COR-L47 (cell line): Measurements from ENCODE around the gene CHFR.

ENCODE experiments used
- DNase-seq: peaks from one replicate; lab custom pipeline; 2025; lab: John Stamatoyannopoulos, UW

CHFR gene

DNA sequence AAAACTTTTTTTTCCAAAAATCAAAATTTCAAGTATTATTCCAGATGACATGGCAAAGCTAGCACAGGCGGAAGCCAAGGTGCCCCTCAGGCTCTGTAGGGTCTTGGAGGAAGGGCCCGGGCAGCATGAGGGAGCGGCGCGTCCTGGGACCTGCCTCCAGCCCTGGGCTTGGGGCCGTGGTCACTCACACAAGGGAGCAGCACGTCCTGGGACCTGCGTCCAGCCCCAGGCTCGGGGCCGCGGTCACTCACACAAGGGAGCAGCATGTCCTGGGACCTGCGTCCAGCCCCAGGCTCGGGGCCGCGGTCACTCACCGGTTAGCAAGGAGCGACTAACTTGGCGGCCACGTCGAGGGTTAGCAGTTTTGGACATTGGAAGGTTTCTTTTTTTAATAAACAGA is 46.9 kb downstream of the CHFR start:
- DNase-seq = no peak

DNA sequence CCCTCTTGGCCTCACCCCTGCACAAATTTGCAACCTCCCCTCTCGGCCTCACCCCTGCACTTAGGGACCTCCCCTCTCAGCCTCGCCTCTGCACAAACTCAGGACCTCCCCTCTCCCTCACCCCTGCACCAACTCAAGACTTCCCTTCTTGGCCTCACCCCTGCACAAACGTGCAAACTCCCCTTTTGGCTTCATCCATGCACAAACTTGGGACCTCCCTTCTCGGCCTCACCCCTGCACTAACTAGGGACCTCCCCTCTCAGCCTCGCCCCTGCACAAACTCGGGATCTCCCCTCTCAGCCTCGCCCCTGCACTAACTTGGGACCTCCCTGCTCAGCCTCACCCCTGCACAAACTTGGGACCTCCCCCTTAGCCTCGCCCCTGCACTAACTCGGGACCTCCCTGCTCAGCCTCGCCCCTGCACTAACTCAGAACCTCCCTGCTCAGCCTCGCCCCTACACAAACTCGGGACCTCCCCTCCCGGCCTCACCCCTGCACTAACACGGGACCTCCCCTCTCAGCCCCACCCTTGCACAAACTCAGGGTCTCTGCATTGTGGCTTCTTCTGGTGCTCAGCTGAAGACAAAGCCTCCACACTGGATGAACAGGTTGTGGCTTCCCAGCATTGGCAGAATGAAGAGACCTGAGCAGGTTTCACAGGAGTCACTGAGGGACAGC is 47.7 kb downstream of the CHFR start:
- DNase-seq = no peak

DNA sequence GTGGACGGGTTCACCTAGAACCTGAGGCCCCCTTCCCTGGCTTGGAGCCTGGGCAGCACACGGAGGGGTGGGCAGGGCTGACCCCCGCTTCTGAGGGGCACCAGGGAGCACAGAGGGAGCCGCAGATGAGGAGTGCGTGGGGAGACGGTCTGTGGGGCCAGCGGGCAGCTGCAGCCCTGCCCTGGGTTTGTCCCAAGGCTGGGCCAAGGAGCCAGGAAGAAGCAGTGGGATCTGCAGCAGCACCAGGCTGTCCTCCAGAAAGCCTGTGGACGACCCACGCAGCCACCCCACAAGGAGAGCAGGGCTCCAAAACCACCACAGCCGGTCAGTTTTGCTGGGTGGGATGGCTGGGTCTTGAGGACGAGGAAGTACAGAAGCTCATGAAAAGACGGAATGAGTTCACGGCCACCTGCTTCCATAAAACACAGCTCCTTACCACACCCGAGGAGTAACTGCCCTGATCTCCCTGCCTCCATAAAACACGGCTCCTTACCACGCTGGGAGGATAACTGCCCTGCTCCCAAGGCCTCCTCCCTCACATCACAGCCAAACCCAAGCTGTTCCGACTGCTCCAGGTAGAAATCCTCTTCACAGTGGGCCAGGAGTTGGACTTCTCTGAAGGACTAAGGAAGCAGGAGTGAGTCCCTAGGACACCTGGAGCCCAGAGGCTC is 48.9 kb downstream of the CHFR start:
- DNase-seq = no peak

DNA sequence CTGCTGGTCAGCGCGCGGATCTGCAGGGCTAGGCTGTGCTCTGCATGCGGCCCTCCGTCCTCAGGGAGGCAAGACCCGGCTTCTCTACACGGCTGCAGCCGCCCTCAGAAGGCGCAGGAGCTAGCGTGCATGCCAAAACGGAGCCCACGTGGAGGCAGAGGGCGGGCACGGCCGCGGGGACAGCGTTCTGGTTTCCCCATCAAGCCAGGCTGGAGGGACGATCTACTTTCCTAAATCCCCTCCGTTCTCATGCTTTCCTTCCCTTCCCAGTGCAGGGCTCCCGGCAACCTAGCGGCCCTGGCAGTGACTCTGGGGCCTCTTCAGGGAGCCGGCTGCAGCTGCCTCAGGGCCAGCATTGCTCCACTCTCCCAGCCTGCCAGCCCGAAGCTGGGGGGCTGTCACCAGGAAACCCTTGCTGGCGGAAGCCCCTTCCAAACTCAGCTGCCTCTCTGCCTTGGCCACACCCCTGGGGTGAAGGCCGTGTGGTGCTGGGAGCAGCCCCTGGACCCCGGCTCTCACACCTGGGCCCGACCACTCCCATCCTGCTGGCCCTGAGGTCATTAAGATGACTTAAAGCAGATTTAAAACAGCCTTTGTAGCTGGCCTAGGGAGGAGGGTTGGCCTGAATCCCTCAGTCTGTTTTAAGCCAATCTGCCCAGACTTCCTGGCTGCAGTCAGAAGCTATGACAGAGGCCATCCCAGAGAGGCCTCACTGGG is 49.6 kb downstream of the CHFR start:
- DNase-seq = no peak

DNA sequence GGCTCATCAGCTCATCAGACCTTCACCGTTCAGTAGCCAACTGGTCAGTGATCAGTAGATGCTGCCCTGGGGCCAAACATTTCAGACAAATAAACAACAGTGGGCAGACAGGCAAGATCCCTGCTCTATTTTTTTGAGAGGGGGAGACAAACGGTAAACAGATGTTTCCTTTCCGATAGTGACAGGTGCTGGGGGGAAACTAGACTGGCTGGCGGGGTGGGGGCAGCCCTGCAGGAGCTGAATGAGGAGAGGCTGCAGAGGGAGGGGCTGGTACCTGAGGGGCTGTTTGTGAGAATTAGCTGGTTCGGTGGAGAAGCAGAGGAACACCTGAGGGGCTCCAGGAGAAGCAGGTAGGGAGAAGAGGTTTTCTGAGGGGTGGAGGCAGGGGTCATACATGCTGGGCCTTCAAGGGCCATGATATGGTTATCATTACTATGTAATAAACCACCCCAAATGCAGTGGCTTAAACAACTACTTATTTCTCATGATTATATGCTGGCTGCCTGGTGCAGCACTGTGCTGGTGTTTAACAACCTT is 50.5 kb downstream of the CHFR start:
- DNase-seq = peak; percentile 22

DNA sequence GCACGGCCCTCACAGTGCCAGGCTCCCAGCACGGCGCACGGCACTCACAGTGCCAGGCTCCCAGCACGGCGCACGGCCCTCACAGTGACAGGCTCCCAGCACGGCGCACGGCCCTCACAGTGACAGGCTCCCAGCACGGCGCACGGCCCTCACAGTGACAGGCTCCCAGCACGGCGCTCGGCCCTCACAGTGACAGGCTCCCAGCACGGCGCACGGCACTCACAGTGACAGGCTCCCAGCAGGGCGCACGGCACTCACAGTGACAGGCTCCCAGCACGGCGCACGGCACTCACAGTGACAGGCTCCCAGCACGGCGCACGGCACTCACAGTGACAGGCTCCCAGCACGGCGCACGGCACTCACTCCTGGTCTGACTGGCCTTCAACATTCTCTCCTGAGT is 51.2 kb downstream of the CHFR start:
- DNase-seq = peak; percentile 49

DNA sequence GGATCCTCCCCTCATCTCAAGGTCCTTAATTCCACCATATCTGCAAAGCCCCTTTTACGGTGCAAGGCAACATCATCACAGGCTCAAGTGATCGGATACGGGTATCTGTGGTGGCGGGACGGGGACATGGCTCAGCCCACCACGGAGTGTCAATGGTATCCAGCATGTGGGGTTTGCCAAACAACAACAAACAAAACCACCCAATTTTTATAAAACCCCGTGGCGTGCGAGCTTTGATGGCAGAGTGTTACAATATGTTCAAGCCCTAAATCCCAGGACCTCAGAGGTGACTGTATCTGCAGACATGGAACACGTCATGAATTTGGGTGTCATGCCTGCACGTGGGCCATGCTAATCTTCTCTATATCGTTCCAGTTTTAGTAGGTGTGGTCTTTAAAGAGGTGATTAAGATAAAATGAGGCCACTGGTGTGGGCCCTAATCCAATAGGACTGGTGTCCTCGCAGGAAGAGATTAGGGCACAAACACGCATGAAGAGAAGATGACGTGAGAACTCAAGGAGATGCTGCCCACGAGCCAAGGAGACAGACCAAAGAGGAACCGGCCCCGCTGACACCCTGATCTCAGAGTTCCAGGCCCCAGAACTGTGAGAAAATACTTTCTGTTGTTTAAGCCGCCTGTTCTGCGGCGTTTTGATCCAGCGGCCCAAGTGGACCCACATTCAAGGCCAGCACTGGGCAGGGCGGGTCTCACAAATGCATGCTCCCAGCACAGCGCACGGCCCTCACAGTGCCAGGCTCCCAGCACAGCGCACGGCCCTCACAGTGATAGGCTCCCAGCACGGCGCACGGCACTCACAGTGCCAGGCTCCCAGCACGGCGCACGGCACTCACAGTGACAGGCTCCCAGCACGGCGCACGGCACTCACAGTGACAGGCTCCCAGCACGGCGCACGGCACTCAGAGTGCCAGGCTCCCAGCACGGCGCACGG is 52.1 kb downstream of the CHFR start:
- DNase-seq = no peak

DNA sequence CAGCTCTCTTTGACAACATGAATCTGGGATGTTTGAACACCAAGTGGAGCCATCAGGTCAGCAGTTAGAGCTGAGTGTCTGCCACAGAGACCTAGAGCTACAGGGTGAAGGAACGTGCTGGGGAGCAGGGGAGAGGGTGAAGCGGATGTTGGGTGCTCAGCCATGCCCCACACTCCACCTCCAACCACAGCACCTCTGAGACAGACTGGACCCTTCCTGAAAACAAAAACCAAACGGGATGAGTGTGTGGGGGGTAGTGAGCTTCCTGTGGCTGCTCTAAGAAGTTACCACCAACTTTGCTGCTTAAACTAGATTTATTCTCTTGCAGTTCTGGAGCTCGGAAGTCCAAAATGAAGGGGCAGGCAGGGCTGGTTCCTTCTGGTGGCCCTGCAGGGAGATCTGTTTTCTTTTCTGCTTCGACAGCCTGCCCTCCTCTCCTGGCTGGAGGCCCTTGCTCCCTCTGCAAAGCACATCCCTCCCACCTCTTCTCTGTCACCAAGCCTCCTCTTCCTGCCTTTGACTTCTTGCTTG is 53.2 kb downstream of the CHFR start:
- no peak for DNase-seq

DNA sequence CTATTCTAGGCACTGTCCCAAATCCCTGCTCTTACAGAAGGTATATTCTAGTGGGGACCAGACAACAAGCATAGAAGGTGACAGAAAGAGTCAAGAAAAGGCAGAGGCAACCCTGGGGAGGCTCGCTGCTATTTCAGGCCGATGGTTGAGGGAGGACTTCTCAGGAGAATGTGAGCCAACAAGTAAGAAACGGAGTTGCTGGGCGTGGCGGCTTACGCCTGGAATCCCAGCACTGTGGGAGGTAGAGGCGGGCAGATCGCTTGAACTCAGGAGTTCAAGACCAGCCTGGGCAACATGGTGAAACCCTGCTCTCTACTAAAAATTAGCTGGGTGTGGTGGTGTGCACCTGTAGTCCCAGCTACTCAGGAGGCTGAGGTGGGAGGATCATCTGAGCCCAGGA is 54.1 kb downstream of the CHFR start:
- DNase-seq = no peak

DNA sequence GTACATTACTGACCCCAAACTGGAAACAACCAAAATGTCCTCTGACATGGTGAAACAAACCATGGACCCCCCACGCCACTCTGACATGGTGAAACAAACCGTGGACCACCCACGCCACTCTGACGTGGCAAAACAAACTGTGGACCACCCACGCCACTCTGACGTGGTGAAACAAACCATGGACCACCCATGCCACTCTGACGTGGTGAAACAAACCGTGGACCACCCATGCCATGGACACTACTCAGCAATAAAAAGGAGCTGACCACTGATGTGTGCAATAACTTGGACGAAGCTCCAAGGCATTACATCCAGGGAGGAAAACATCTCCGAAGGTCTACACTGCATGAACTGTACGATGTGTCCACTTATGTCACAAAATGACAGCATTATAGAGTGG is 55.6 kb downstream of the CHFR start:
- no peak for DNase-seq

DNA sequence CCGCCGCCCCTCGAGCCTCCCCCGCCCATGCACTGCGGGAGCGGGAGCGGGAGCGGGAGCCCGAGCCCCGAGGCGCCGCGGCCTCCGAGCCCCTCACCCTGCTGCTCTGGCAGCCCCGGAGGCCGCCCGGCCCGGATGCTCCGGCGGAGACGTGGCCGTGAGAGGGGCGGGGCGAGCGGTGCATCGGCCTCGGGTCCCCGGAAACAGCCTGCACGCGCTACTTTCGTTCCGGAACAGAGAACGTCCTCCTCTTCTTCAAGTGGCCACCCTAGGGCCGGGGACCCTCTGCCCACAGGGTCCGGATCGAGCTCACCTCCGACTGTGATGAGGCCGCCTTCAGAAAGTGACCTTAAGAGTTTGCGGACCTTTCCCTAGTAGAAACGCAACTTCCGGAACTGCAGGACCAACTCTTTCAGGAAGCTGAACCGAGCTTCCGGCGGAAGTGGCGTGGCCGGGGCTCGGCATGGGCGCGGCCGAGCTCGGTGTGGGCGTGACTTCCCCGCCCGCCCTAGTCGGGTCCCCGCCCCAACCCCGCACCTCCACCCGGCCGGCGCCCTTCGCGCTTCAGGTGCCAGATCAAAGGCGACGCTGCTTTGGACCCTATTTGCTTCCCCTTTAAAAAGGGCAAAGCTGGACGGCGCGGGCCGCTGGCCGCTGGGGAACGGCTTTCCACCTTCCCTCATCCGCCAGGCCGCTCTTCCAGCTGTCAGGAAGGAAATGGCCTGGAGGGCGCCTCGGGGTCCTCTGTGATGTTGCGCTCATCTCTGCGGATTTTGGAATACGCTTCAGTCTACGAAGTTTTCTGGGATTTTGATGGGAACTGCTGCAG is 58.5 kb downstream of the CHFR start, which contains the start of gene GOLGA3:
Gene GOLGA3, minus strand, starts transcription at position 164 of the 829 bp plus-strand sequence. CDS start 6,741 bp downstream, outside the sequence.
- DNase-seq = peak; percentile 90

DNA sequence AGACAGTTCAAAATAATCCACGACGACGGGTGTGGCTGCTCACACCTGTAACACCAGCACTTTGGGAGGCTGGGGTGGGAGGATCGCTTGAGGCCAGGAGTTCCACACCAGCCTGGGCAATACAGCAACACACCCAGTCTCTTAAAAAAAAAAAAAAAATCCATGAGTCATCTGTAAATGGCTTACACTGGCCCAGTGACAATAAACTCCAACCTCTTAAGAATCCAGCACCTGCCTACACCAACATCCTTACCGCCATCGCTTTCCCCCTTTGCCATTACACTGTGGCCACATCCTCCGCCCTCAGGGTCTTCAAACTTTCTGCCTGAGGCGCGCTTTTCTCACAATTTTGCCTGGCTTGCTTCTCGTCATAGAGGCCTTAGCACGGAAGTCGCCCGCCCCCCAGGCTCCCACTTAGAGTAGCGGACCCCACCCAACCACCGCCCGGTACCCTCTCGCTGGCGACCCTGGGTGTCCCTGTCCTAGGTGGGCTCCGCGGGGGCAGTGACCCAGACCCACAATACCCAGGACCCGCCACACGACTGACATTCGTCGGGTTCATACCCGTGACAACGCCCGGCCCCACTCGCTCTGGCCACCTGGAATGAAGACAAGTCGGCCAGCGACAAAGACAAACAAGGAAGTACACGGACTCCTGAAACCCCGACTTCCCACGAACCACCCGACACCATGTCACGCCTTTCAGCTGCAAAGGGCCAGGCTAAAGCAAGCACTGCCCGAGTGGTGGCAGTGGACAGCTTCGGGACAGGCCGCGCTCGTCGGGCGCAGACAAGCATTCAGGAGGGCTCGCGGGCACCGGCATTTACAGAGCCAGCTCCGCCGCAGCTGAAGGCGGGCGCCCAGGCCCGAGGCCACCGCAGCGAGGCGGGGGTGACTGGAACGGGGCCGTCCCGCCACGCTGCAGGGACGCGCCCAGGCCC is 59.4 kb downstream of the CHFR start:
- DNase-seq = no peak

DNA sequence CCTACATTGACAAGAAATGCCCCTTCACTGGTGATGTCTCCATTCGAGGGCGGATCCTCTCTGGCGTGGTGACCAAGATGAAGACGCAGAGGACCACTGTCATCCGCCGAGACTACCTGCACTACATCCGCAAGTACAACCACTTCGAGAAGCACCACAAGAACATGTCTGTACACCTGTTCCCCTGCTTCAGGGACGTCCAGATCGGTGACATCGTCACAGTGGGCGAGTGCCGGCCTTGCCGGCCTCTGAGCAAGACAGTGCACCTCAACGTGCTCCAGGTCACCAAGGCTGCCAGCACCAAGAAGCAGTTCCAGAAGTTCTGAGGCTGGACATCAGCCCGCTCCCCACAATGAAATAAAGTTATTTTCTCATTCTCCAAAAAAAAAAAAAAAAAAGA is 61.5 kb downstream of the CHFR start:
- no peak for DNase-seq

DNA sequence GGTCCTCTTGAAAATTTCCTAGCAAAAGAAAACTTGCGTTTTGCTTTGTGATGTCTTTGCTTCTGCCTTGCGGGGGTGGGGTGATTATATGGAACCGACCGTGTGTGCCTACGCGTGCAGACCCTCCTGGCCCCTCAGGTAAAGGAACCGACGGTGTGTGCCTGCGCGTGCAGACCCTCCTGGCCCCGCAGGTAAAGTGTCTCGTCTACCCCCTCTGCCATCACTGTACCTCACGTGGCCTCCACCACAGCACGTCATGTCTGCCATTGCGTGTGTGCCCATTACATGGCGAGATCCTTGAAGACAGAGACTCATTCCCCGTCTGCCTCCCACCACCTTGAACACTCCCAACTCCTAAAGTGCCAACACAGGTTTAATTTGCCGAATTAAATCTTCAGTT is 62.3 kb downstream of the CHFR start:
- DNase-seq = no peak

DNA sequence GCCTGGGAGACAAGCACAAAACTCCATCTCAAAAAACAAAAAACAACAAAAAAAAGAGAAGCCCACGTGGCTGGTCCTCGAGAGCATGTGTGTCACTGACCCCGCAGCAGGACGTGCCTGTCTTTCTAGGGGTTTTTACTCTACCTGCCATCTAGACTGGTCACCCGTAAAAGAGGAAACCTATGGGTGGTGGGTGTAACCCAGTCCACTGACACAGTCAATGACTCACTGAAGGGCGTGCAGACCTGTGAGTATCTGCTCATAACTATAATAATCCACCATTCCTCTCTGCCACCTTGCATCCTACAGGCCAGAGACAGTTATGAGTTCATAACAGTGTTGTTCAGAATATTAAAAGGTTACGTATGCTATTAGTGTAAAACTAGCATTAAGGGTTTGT is 63.4 kb downstream of the CHFR start:
- DNase-seq = no peak

DNA sequence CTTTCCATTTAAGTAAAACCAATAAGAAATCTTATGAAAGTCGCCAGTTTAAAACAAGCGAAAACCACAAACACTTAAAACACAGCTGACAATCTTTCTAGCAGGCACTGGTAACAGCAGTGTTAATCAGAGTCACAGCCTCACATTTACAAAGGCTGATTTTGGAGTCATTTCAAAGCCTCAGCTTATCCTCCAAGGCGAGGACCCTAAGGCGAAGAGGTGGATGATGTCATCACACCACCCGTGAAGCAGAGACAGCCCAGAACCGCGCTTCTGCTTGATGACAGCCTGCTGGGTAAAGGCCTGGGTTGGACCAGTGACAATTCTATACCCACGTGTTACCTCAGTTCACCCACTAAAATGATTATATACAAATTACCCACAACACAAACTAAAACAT is 68.8 kb downstream of the CHFR start:
- DNase-seq = no peak

DNA sequence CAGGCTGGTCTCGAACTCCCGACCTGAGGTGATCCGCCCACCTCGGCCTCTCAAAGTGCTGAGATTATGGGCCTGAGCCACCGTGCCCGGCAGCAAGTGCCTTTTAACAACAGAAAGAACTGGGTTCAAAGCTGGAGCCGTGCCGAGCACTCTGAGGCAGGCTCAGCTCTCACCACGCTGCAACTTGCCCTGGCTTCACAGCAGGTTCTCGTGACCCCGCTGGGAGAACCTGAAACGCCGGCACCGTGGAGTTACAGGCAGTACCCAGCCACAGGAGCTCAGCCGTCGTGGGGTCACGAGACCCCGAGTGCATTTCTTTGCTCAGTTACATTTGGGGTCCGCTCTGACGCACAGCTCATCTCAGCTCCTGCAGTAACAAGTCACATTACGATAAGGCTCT is 73.2 kb downstream of the CHFR start:
- no peak for DNase-seq

DNA sequence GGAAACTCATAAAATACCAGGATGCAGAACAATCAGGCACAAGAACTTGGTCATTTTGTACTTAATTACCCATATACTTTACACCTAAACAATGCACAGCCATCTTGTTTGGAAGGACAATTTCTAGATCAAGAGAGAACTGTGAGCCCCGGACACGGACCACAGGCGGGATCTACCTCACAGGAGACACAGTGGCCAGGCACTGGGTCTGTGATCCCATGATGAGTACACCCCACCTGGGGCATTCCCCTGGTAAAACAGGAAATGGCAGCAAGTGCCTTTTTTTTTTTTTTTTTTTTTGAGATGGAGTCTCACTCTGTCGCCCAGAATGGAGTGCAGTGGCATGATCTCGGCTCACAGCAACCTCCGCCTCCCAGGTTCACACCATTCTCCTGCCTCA is 74.0 kb downstream of the CHFR start:
- no peak for DNase-seq

DNA sequence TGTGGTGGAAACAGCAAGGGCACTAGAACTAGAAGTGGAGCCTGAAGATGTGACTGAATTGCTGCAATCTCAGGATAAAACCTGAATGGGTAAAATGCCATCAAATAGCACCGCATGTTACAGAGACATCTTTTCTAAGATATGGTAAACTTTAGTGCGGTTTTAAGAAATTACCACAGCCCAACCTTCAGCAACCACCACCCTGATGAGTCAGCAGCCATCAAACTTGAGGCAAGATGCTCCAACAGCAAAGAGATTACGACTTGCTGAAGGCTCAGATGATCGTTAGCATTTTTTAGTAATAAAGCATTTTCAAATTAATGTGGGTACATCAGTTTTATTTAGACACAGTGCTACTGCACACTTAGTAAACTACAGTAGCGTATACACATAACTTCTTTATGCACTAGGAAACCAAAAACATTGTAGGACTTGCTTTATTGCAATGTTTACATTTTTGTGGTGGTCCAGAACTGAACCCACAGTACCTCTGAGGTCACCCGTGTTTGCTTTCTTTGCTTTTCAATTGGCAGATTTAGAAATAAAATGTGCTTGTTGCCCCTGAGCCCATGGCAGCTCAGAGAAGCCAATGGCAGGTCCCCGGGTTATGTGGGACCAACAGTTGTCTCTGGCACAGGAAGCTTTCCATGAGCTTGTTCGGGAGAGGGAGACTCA is 74.6 kb downstream of the CHFR start:
- DNase-seq = no peak
